Hepatocyte (in vitro differentiated cells): ENCODE measurements around the gene C19orf33.

ENCODE experiments used
- EZH2phosphoT487 ChIP-seq: fragments of 200-600 bp; sonication (generic); IDR thresholded peaks from one replicate; pipeline ENCODE4 v1.6.1; 2018; ENCODE audit warnings: antibody characterized with exemption, mild to moderate bottlenecking, low read depth, moderate library complexity; ENCODE audit not compliant: unreplicated experiment, severe bottlenecking
- TF ChIP-seq, protein P1 (sequence below): fragments of 200-600 bp; sonication (generic); IDR thresholded peaks from 2 replicates; pipeline ENCODE4 v1.5.1; 2016; ENCODE audit warnings: antibody characterized with exemption, mild to moderate bottlenecking; ENCODE audit not compliant: poor library complexity

DNA sequence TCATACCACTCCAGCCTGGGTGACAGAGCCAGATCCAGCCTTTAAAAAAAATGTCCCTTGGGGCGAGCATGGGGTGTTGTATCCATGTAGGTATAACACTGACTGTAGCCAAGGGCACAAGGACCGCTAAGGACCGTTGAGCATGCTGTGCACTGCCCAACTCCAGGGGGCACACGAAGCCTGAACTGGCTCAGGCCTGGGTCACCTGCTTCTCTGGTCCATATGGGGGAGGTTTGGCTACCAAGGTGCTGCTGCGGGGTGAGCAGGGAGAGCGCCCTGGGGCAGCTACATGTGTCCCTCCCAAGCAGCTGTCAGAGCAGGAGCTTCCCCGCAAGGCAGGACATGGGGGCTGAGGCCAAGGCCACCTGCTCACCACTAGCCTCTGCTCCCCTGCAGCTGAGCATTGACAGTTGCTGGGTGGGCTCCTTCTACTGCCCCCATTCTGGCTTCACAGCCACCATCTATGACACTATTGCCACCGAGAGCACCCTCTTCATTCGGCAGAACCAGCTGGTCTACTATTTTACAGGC is 47.9 kb downstream of the C19orf33 start:
- TF ChIP-seq, protein P1, sequence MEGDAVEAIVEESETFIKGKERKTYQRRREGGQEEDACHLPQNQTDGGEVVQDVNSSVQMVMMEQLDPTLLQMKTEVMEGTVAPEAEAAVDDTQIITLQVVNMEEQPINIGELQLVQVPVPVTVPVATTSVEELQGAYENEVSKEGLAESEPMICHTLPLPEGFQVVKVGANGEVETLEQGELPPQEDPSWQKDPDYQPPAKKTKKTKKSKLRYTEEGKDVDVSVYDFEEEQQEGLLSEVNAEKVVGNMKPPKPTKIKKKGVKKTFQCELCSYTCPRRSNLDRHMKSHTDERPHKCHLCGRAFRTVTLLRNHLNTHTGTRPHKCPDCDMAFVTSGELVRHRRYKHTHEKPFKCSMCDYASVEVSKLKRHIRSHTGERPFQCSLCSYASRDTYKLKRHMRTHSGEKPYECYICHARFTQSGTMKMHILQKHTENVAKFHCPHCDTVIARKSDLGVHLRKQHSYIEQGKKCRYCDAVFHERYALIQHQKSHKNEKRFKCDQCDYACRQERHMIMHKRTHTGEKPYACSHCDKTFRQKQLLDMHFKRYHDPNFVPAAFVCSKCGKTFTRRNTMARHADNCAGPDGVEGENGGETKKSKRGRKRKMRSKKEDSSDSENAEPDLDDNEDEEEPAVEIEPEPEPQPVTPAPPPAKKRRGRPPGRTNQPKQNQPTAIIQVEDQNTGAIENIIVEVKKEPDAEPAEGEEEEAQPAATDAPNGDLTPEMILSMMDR: no peak
- TF ChIP-seq EZH2phosphoT487: no peak
